Measurements from ENCODE around the gene BRCC3. TPM values are rescaled to one million over a fixed set of nuclear protein-coding genes. Genes with fewer than 3 reads are reported as not detected.
A peak's percentile ranks its signal among the peaks of the same experiment; 100 is the strongest.

BRCC3 gene
- total RNA-seq (2014; rRNA removed; shearing (Covaris generic)), result 5.4 and 12.1 TPM in 2 replicates

DNA sequence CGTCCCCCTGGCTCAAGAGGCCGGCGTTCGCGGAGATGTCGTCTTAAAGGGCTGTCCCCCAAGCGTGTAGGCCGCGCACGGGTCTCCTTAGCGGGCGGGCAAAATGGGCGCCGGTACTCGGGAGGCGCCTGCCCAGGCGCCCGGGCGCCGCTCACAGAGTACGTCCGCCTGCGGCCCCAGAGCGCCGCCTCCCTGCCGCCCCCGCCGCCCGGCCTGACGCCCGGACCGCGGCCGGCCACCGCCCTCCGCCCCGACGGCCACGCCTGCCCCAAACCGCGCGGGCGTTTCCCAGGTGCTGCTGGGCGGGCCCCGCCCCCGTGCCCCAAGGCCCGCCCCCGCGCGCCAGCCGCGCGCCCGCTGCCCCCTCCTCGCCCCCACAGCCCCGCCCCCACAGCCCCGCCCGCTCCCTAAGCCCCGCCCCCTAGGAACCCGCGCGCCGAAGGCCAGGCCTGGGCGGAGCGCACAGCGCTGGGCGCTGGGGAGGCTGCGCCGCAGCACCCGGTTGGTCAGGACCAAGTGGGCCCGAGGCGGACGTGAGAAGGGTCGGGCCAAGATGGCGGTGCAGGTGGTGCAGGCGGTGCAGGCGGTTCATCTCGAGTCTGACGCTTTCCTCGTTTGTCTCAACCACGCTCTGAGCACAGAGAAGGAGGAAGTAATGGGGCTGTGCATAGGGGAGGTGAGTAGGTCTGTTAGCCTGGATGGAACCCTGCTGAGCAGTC lies at the start of gene BRCC3, which contains the start of the genes CMC4 and MTCP1:
Gene BRCC3, plus strand, starts transcription at position 534 of the 719 bp plus-strand sequence. Its CDS starts 20 bp downstream, at position 554.
Gene CMC4, minus strand, starts transcription at position 162 of the 719 bp plus-strand sequence. CDS start 7,113 bp downstream, outside the sequence.
Gene MTCP1, minus strand, starts transcription at position 162 of the 719 bp plus-strand sequence. CDS start 5,126 bp downstream, outside the sequence.
- Histone ChIP-seq H3K9me3 (replicated peaks) (no peaks in the 10 kb centered on the region), H3K27me3 (replicated peaks) (no peaks in the 10 kb centered on the region), H3K36me3 (peaks cover 9% of the 10 kb centered on the region; the same call in 1 of the 2 replicates), H3K4me1 (replicated peaks) (peaks cover 14% of the 10 kb centered on the region), H3K27ac (peak within 1 kb of the TSS; percentile 95), H3K4me3 (peak within 1 kb of the TSS; percentile 72)
- DNase-seq (ENCODE audit: low read depth in 1 of 2, low spot score in 2 of 2), result peak; percentile 63 to 76

DNA sequence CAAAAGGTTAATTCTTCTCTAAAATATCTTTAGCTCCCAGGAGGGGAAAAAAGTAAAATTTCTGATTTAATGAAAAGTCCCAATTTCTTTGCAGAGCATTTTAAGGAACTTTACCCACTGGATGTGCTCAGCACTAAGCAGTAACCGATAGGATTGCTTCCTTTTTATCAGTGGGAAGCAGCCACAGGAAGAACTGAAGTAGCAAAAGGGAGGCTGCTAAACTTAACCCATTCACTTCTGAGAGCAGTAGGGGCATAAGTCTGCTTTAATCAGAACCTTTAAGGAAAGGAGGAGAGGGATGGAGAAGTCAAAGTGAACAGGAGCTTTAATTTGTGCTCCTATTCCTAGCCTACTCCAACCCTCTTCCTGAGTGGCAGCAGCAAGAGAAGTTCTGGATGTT lies 48.7 kb upstream of the BRCC3 start, which contains the start of gene F8:
Gene F8, minus strand, starts transcription at position 139 of the 400 bp plus-strand sequence. CDS start 171 bp downstream, outside the sequence.
- Histone ChIP-seq H3K9me3 (replicated peaks) (no peaks in the 10 kb centered on the region), H3K36me3 (0 out of 2 replicates have a peak, but pooled peaks cover 3% of the 10 kb centered on the region), H3K27ac (no peak within 1 kb of the TSS), H3K4me3 (no peak within 1 kb of the TSS), H3K27me3 (replicated peaks) (no peaks in the 10 kb centered on the region), H3K4me1 (replicated peaks) (no peaks in the 10 kb centered on the region)
- DNase-seq (ENCODE audit: low read depth in 1 of 2, low spot score in 2 of 2), result no peak

DNA sequence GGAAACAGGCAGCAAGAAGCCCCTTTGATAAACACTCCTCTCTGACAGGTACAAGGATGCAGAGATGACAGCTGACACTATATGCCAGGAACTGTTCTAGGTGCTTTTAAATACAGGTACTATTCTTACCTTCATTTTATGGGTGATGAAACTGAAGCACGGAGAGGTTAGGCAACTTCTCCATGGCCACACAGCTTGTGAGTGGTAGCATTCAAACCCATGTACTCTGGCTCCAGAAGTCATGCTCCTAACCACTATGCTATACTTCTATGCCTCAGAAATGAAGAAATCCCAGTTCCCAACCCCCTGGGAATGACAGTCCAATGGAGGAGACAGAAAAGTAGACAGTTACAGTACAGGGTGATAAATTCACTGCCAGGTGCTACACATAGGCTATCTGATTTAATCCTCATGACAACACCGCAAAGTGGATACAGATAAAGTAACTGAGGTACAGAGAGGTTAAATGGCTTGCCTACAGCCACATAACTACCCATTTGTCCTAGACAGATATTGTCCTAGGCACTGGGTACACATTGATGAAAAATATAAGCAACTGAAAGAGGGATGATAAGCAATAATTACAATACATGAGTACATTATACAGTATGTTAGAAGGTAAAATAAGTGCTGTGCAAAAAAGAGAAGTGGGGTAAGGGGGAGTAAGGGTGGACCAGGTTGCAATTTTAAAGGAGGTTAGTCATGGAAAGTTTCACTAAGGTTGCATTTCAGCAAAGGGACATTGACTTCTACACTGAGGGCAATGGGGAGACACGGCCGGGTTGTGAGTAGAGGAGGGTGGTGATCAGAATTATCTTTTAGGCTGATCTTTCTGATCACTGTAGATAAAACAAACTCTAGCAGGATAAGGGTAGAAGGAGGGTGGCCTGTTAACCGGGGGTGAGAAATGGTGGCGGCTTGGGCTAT lies 47.1 kb upstream of the BRCC3 start:
- Histone ChIP-seq H3K4me3 (no peak overlapping the region), H3K27me3 (replicated peaks) (no peaks in the 10 kb centered on the region), H3K9me3 (replicated peaks) (no peaks in the 10 kb centered on the region), H3K4me1 (replicated peaks) (no peaks in the 10 kb centered on the region; the same call in 1 of the 2 replicates), H3K36me3 (0 out of 2 replicates have a peak, but pooled peaks cover 3% of the 10 kb centered on the region), H3K27ac (no peak overlapping the region)
- DNase-seq (ENCODE audit: low read depth in 1 of 2, low spot score in 2 of 2), result no peak

DNA sequence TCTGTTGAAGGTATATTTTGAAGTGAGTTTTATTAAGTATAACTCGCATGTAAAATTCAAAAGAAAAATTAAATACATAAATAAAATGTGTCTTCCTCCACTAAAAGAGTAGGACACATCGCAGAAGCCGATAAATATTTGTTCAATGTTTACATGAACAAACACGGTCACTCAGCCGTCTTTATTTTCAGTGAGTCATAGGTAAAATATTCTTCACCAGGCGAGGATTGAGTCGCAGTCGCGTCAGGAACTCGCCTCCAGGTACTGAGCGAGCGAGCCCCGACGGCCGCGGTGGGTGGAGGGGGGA lies 44.9 kb upstream of the BRCC3 start:
- no peaks in the 10 kb centered on the region for H3K27me3 ChIP-seq (replicated peaks)
- peak overlapping the region; percentile 90 for H3K27ac ChIP-seq
- no peak for DNase-seq (ENCODE audit: low read depth in 1 of 2, low spot score in 2 of 2)
- no peaks in the 10 kb centered on the region for H3K9me3 ChIP-seq (replicated peaks)
- H3K4me1 ChIP-seq (replicated peaks), result no peaks in the 10 kb centered on the region; the same call in 1 of the 2 replicates
- peak overlapping the region; percentile 65 for H3K4me3 ChIP-seq
- H3K36me3 ChIP-seq, result 0 out of 2 replicates have a peak, but pooled peaks cover 3% of the 10 kb centered on the region

DNA sequence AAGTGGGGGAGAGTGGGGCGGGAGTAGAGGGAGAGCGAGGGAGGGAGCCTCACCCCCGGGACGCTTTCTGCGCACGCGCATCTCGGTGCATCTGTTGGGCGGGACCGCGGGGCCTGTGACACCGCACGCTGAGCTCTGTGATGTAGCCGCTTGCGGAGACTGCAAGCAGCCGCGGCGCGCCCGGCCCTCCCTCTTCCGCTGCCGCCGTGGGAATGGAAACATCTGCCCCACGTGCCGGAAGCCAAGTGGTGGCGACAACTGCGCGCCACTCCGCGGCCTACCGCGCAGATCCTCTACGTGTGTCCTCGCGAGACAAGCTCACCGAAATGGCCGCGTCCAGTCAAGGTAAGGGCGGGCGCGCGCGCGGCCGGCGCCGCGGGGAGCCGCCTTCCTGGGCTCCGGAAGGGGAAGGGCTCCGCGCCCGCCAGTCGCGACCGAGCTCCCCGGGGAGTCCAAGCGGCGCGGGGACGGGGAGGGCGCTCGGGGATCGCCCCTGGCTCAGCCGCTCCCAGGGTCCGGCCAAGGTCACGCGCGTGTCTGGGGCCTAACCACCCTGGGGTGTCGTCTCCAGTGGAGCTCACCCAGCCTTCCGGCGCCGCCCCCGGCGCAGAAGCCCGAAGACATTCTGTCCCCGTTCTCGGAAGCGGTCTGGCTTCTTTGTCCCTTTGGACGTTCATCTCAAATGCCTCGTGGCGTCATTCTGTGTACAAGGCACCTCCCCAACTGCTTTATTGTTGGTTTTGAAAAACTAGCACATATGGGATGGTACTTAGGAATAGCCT lies 44.4 kb upstream of the BRCC3 start, which contains the start of gene FUNDC2:
Gene FUNDC2, plus strand, starts transcription at position 118 of the 782 bp plus-strand sequence. Its CDS starts 95 bp downstream, at position 213.
- H3K4me1 ChIP-seq (replicated peaks), result no peaks in the 10 kb centered on the region; the same call in 1 of the 2 replicates
- peak; percentile 91 to 92 for DNase-seq (ENCODE audit: low read depth in 1 of 2, low spot score in 2 of 2)
- H3K36me3 ChIP-seq, result 0 out of 2 replicates have a peak, but pooled peaks cover 3% of the 10 kb centered on the region
- no peaks in the 10 kb centered on the region for H3K9me3 ChIP-seq (replicated peaks)
- peak within 1 kb of the TSS; percentile 90 for H3K27ac ChIP-seq
- H3K27me3 ChIP-seq (replicated peaks), result no peaks in the 10 kb centered on the region
- H3K4me3 ChIP-seq, result peak within 1 kb of the TSS; percentile 65

DNA sequence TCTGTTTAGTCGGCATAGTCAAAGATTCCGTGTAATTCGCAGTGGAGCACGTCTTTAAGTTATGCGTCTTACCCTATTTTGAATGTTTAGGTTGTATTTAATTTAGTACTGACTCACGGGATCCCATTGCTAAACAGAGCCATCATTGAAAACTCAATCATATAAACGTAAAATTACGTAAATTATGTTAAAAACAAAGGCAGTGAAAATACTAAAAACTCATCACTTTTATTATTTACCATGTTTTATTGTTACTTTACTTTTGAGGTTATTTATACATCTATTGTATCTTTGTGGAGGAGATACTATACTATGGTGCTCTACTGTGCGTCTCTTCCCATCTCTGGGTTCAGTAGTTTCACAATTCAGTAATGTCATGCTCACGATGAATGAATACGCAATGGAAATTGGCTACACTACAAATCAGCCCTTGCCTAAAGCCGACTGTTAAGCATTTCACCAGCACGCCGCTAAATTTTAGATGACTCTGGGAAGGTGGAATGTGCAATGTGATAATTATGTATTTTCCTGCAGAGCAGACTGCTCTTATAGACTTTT lies 43.7 kb upstream of the BRCC3 start:
- DNase-seq (ENCODE audit: low read depth in 1 of 2, low spot score in 2 of 2), result peak in 1 of 2 experiments; percentile 19
- Histone ChIP-seq H3K4me1 (replicated peaks) (no peaks in the 10 kb centered on the region; the same call in 1 of the 2 replicates), H3K4me3 (peak overlapping the region; percentile 65), H3K27me3 (replicated peaks) (no peaks in the 10 kb centered on the region), H3K9me3 (replicated peaks) (no peaks in the 10 kb centered on the region), H3K27ac (peak overlapping the region; percentile 90), H3K36me3 (0 out of 2 replicates have a peak, but pooled peaks cover 3% of the 10 kb centered on the region)

DNA sequence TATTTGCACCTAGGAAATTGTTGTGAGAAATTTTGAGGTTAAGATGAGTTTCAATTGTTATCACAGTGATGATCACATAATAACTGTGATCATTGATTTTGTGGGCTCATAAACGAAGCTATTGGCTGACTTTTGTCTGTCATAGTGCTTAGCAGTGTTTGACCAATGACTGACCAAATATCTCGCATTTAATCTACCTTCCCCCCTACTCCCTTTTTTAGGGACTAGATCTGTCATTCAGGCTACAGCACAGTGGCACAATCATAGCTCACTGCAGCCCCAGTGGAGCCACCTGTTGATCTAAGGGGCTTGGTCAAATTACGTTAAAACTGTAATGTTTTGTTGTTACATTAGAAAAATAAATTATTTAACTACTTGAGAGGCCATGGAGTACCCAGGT lies 43.2 kb upstream of the BRCC3 start:
- H3K4me1 ChIP-seq (replicated peaks), result no peaks in the 10 kb centered on the region; the same call in 1 of the 2 replicates
- H3K36me3 ChIP-seq, result 0 out of 2 replicates have a peak, but pooled peaks cover 3% of the 10 kb centered on the region
- H3K27ac ChIP-seq, result no peak overlapping the region; the same call in 1 of the 2 replicates
- peak overlapping the region; percentile 65 for H3K4me3 ChIP-seq
- H3K9me3 ChIP-seq (replicated peaks), result no peaks in the 10 kb centered on the region
- no peaks in the 10 kb centered on the region for H3K27me3 ChIP-seq (replicated peaks)
- DNase-seq (ENCODE audit: low read depth in 1 of 2, low spot score in 2 of 2), result no peak

DNA sequence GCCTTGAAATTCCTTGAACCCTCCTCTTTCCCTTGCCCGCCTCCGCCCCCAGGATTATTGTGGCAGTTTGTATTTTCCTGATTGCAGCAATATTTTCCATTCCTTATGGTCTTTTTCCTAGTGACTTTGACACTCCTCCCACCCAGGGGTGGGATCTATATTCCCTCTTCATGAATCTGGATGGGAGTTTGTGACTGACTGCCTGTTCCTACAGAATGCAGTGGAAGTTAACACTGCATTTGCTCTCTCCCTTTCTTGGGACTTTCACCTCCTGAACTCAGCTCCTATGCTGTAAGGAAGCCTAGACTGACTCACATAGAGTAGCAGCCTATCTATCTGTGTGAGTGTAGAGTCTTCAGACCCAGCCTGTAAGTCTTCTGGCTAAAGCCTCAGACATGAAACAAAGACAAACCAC lies 42.4 kb upstream of the BRCC3 start:
- no peak for DNase-seq (ENCODE audit: low read depth in 1 of 2, low spot score in 2 of 2)
- Histone ChIP-seq H3K4me1 (replicated peaks) (no peaks in the 10 kb centered on the region; the same call in 1 of the 2 replicates), H3K27ac (no peak overlapping the region), H3K9me3 (replicated peaks) (no peaks in the 10 kb centered on the region), H3K27me3 (replicated peaks) (no peaks in the 10 kb centered on the region), H3K36me3 (0 out of 2 replicates have a peak, but pooled peaks cover 3% of the 10 kb centered on the region), H3K4me3 (no peak overlapping the region)

DNA sequence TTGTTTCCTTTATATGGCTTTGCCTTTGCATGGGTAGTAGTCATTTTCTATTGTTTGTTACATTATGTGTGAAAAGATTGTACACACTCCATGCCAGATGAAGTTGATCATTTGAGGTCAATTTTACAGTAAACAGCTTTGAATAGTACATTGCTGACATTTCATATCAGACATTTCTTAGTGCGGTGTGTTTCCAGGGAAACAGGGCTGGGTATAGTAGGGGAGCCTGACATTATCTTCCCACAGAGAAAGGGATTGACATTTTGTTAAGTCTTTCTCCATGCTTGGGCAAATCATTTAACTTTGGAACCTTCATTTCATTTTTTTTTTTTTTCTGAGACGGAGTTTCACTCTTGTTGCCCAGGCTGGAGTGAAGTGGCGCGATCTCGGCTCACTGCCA lies 39.7 kb upstream of the BRCC3 start:
- peak in 1 of 2 experiments; percentile 20 for DNase-seq (ENCODE audit: low read depth in 1 of 2, low spot score in 2 of 2)
- Histone ChIP-seq H3K4me1 (replicated peaks) (no peaks in the 10 kb centered on the region; the same call in 1 of the 2 replicates), H3K9me3 (replicated peaks) (no peaks in the 10 kb centered on the region), H3K36me3 (0 out of 2 replicates have a peak, but pooled peaks cover 12% of the 10 kb centered on the region), H3K27ac (no peak overlapping the region), H3K4me3 (no peak overlapping the region), H3K27me3 (replicated peaks) (no peaks in the 10 kb centered on the region)

DNA sequence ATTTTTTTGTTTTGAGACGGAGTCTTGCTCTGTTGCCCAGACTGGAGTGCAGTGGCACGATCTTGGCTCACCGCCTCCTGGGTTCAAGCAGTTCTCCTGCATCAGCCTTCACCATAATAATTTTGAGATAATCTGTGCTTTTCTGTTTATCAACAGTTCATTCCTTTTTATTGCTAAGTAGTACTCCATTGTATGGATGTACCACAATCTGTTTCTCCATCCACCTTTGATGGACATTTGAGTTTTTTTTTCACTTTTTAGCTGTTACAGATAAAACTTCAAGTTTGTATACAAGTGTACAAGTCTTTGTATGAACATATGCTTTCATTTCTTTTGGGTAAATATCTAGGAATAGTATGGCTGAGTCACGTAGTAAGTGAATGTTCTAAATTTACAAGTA lies 35.6 kb upstream of the BRCC3 start:
- Histone ChIP-seq H3K9me3 (replicated peaks) (no peaks in the 10 kb centered on the region), H3K36me3 (0 out of 2 replicates have a peak, but pooled peaks cover 9% of the 10 kb centered on the region), H3K4me1 (replicated peaks) (no peaks in the 10 kb centered on the region), H3K27ac (no peak overlapping the region), H3K4me3 (no peak overlapping the region), H3K27me3 (replicated peaks) (no peaks in the 10 kb centered on the region)
- no peak for DNase-seq (ENCODE audit: low read depth in 1 of 2, low spot score in 2 of 2)

DNA sequence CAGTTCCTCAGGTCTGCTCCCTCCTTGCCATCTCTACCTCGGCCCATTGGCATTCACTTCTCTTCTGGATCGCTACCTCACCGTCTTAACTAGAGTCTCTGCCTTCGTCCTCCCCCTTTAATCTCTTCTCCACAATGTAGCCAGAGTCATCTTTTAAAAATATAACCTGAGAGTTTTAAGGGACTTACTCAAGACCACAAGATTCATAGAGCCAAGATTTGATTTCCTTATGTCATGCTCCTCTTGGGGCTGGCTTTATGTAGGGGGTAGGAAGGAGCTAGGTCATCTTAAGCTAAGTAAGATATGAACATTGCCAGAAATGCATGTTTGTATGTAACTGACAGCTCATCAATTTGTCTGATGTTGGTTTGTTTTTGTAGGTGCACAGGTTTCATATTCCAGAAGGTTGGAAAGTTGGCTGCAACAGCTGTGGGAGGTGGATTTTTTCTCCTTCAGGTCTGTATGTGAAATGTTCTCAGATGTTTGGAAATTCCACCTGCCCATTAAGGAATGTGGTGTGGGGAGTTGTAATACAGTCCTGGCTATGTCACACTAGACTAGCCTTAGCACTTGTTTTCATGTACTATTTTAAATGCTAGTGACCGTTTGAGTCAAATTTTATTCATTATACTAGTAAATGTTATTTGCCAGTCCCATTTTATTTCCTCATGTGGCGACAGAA lies 25.0 kb upstream of the BRCC3 start:
- no peak for DNase-seq (ENCODE audit: low read depth in 1 of 2, low spot score in 2 of 2)
- no peaks in the 10 kb centered on the region for H3K4me1 ChIP-seq (replicated peaks)
- no peak overlapping the region for H3K27ac ChIP-seq
- no peak overlapping the region for H3K4me3 ChIP-seq
- no peaks in the 10 kb centered on the region for H3K27me3 ChIP-seq (replicated peaks)
- no peaks in the 10 kb centered on the region for H3K9me3 ChIP-seq (replicated peaks)
- H3K36me3 ChIP-seq, result no peaks in the 10 kb centered on the region
